Adrenal gland (tissue), 5 donors: ENCODE measurements around the gene CAMTA1.

Experiments used
- POLR2A ChIP-seq, 2 donors: fragments of 450-650 bp; IDR thresholded peaks; one replicate each; pipeline ENCODE4 v1.6.1; 2017; ENCODE audit warnings: antibody characterized with exemption in 2 of 2, mild to moderate bottlenecking in 2 of 2, moderate library complexity in 1 of 2
- TF ChIP-seq, protein P1 (sequence below), 6 experiments: fragments of 450-650 bp in 4 of 6; fragments of 200-600 bp in 2 of 6; sonication (generic) in 1 of 6; IDR thresholded peaks; 1 replicate in 5 of 6; 2 replicates in 1 of 6; pipeline versions ENCODE4 v1.5.1 to v1.8.0; 2016 to 2021; ENCODE audit warnings: antibody characterized with exemption in 6 of 6, mild to moderate bottlenecking in 2 of 6, moderate library complexity in 1 of 6
- donor health status: DM: no; HTN: no; CAD: no.

DNA sequence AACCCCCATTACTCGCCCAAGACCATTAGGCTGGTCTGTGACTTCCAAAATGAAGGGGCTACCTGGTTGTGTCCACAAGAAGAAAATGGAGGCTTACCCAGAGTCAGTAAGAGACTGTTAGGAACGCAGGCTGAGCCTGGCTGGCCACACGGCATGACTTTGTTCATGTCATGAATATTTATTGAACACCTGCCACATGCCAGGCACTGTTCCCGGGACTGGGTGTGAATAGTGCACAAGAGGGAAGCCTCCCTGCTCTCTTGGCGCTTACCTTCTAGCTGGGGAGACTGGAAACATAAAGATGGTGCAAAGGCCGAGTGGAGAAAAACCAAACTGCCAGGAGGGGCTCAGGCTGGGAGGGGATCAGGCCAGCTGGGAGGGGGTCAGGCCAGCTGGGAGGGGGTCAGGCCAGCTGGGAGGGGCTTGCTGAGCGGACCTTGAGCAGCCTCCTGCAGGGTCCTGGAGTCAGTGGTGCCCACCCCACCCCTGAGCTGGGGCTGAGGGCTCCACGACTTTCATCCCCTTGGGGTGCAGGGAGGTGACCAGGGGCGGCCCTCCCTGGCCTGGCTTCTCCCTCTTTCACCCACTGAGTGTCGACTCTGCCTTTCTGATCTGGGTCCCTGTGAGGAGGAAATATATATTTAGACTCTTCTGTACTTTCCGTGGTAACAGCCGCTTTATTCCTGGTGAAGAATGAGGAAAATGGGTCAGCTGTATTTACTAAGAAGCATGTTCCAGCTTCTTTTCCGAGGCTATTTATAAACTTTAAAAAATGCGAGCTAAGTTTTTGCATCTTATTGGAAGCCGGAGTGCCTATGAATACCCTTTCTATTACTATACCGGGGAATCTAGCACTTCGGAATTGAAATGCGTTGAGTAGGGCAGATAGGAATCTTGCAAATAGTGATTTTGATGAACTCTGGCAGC is 139.0 kb downstream of the CAMTA1 start:
- TF ChIP-seq POLR2A (IDR thresholded peaks at IDR 0.05) = no peak
- TF ChIP-seq, protein P1, sequence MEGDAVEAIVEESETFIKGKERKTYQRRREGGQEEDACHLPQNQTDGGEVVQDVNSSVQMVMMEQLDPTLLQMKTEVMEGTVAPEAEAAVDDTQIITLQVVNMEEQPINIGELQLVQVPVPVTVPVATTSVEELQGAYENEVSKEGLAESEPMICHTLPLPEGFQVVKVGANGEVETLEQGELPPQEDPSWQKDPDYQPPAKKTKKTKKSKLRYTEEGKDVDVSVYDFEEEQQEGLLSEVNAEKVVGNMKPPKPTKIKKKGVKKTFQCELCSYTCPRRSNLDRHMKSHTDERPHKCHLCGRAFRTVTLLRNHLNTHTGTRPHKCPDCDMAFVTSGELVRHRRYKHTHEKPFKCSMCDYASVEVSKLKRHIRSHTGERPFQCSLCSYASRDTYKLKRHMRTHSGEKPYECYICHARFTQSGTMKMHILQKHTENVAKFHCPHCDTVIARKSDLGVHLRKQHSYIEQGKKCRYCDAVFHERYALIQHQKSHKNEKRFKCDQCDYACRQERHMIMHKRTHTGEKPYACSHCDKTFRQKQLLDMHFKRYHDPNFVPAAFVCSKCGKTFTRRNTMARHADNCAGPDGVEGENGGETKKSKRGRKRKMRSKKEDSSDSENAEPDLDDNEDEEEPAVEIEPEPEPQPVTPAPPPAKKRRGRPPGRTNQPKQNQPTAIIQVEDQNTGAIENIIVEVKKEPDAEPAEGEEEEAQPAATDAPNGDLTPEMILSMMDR (IDR thresholded peaks at IDR 0.05) = no peak
